Activated T-cell treated with anti-CD3 and anti-CD28 coated beads, Interleukin-2, amount 50 U/mL, for 48 hours (primary cell): Measurements from ENCODE around the gene SRRM5.
A peak's percentile ranks its signal among the peaks of the same experiment; 100 is the strongest.
"Not testable (repeated sequence)": the region's sequence is repeated elsewhere in the genome, so short reads cannot be mapped to it uniquely, and the experiment has no call there.

Source experiments
- DNase-seq, 2 experiments: peaks; one replicate each; pipeline ENCODE4 v3.0.0-alpha.2; 2020

Gene SRRM5, protein sequence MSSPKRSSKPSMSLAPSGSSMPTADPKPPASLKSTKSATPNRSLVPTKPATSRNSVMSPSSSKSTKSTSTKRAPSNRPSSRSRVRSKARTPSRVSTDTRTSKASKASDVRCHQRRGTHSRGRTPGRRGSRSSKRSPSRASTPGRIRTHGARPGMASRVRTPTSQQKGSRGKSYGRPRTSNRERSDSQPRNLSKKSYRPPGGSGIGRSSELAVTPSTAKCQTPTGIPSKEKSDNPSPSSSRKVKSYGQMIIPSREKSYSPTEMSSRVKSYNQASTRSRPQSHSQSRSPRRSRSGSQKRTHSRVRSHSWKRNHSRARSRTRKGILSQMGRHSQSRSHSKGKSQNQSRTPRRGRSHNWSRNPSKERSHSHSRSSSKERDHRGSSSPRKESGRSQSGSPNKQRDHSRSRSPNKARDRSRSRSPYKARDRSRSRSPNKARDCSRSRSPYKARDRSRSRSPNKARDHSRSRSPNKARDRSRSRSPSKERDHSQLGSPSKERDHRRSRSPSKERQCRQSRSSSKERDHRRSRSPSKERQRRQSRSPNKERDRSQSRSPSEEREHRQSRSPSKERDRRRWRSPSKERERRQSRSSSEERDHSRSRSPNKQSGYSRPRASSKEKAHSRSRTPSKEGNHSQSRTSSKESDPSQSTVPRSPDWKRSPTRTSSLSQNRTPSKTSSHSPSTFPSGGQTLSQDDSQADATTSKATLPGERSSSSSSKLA

DNA sequence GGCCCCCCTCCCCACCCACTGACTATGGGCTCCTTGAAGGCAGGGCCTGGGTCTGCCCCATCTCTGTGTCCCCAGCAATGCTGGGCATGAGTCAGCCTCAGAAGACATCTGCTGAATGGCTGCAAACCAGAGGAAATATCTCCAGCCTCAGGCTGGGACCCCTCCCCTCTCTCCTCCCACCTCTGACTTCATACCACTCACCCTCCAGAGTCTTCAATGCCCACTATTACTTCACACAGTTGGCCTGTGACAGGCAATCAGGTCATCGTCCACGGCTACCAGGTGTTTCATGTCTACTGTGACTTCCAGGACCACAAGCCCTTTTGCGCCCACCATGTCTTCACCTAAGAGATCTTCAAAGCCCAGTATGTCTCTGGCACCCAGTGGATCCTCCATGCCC is at the start of gene SRRM5:
SRRM5 (plus strand) TSS at position 301 of the 400 bp plus-strand sequence; CDS start at position 335, 34 bp downstream.
- no peak for DNase-seq

- DNase-seq, result no peak
Measured at GRCh38 chr19:43562226-43562697, 49.6 kb upstream of the SRRM5 start.

DNA sequence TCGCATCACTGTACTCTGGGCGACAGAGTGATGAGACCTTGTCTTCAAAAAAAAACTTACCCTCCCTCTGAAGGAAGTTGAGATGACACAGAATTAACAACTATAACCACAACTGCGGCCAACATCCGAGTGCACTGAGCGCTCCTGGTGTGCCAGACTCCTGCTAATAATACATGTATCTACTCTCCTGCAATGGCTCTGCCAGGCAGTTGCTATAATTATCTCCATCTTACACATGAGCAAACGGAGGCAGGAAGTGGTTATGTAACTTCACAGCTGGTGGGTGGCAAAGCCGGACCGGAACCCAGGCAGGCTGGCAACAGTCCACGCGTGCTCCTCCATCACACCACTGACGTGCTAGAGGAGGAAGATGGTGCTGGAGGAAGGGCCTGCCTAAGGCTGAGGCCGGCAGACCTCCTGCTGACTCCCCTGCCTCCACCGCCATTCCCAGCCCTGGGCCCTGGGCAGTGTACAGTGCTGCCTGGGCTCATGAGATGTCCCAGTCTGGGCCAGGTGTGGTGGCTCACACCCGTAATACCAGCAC is 49.1 kb upstream of the SRRM5 start:
- peak; percentile 73 to 79 for DNase-seq

DNA sequence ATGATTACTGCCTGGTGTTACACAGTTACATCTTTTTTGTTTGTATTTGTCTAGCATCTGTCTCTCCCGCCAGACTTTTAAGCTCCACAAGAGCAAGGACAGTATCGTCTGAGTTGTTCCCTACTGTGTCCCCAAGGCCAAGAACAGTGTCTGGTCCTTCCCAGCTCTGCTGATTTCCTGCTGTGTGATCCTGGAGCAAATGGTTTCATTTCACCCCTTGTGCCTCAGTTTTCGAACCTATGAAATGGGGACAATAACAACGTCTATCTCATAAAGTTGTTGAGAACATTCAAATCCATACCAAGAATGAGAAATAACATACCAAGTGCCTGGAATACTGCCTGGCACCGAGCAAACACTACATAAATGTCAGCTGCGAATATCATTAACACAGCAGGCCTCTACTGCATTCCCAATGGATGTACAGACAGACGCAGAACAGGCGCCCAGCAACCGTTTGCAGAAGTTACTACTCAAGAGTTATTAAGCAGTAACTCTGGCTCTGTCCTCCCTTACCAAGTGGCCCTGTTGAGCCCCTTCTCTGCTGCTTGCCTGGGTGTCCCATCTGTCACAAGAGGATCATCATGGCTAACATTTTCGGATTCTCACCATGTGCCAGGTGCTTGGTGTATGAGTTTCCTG is 48.0 kb upstream of the SRRM5 start:
- DNase-seq, result no peak

GRCh38 chr19:43564800-43565199 is 47.1 kb upstream of the SRRM5 start:
- no peak for DNase-seq

- DNase-seq, result no peak
Measured at GRCh38 chr19:43569657-43570056, 42.2 kb upstream of the SRRM5 start.

DNA sequence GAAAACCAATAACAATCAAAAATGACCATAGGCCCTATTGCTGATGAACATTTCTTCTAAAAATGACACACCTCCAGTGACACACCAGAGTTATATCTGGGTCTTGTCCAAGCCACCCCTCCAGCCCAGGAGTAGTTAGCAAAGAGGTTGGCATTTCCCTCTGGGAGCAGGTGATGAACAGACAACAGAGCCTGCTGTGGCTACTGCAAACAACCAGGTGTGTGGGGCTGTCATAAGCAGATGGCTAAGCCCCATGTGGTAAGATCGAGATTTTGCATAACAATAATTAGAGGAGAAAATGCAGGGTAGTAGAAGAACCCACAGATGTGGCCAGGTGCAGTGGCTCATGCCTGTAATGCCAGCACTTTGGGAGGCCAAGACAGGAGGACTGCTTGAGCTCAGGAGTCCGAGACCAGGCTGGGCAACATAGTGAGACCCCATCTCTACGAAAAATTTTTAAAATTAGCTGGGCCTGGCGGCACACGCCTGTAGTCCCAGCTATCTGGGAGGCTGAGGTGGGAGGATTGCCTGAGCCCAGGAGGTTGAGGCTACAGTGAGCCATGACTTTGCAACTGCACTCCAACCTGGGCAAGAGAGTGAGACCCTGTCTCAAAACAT is 41.6 kb upstream of the SRRM5 start:
- no peak for DNase-seq

DNA sequence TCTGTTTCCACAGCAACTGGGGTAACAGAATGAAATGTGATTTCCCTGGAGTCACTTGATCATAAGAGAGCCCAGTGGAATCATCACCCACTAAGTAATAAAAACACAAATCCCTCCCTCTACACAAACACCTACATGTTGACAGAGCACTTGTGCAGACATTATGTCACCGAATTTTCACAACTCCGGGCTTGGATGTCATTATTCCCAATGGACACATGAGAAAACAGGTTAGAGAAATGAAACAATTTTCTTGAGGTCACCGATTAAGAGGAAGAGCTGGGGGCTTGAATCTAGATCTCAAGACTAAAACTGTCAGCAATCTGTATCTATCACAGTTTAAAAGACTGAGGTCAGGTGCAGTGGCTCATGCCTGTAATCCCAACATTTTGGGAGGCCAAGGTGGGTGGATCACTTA is 39.7 kb upstream of the SRRM5 start:
- no peak for DNase-seq

GRCh38 chr19:43574424-43575155 is 37.3 kb upstream of the SRRM5 start:
- no peak for DNase-seq

- DNase-seq, result peak; percentile 95 to 97
Measured at GRCh38 chr19:43575156-43575950, 36.5 kb upstream of the SRRM5 start, which contains the start of the genes PINLYP and XRCC1. Gene PINLYP, plus strand, starts transcription at chr19:43575801. Its CDS starts 1,391 bp downstream, at chr19:43577192. Gene XRCC1, minus strand, starts transcription at chr19:43575527. Its CDS starts 69 bp downstream, at chr19:43575458.

DNA sequence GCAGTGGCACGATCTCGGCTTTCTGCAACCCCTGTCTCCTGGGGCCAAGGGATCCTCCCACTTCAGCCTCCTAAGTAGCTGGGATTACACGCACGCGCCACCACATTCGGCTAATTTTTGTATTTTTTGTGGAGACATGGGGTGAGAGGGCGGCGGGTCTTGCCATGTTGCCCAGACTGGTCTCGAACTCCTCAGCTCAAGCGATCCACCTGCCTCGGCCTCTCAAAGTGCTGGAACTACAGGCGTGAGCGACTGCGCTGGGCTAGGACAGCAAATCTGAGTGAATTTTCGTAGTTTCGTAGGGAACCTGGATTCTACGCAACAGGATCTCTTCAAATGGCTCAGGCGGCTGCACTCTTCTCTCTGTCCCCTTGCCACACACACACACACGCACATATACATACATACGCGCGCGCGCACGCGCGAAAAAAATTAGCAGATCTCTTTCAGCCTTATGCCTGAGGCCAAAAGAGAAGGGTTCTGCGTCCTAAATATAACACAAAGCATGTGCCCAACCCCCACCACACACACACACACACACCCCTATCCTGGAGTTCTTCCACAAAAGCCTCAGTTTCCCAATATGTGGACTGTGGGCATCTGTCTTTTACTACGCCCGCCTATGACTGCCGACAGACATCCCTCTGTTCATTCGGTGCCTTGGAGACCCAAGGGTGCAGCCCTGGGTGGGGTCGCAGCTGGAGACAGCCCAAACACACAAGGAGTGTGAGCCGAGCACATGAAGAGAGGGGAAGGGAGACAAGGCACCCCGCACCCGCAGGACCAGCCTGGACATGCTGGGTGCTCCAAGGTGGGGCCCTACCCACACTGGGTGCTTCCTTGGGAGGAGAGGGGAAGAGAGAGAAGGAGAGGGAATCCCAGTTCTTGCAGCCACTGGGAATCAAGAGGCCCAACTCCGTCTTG is 35.7 kb upstream of the SRRM5 start:
- DNase-seq, result no peak

- DNase-seq, result no peak
Measured at GRCh38 chr19:43578787-43579186, 33.1 kb upstream of the SRRM5 start.

DNA sequence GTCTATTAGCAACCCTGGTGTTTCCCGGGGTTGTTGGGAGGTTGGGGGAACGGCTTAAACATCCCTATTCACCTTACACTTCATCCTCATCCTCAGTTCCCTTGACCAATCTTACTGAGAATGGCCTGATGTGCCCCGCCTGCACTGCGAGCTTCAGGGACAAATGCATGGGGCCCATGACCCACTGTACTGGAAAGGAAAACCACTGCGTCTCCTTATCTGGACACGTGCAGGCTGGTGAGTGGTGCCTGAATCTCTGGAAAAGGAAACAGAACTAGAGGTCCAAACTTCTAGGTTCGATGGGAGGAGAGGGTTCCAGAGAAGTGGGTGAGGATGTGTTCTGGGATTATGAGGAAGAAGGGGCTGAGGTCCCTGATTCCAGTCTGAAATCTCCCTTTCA is 30.4 kb upstream of the SRRM5 start:
- DNase-seq, result no peak

DNA sequence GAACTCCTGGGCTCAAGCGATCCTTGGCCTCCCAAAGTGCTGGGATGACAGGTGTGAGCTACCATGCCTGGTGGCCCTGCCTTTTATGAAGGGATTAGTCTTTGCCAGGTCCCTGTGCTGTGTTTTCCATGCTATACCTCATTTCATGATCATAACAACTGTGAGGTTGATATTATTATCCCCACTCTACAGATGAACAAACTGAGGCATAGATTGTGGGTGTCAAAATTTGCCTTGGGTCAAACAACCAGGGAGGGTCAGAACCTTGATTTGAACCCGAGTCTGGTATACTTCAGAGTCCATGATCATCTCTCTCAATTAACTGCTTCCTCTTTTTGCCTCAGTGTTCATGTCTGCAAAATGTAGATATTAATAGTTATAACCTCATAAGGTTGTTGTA is 29.4 kb upstream of the SRRM5 start:
- DNase-seq, result no peak

DNA sequence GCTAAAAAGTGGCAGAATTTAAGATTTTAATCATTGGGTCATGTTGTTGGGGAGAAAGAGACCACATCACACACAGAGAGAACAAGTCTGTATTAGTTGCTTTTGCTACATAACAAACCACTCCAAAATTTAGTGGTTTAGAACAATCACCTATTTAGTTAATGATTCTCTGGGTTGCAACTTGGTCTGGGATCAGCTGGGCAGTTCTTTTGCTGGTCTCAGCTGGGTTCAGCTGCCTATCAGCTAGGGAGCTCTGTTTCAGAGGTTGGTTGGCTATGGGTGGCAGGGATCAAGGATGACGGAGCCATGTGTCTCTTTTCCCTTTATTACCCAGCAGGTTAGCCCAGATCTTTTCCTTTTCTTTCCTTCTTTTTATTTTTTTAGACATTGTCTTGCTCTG is 27.4 kb upstream of the SRRM5 start:
- DNase-seq, result no peak

DNA sequence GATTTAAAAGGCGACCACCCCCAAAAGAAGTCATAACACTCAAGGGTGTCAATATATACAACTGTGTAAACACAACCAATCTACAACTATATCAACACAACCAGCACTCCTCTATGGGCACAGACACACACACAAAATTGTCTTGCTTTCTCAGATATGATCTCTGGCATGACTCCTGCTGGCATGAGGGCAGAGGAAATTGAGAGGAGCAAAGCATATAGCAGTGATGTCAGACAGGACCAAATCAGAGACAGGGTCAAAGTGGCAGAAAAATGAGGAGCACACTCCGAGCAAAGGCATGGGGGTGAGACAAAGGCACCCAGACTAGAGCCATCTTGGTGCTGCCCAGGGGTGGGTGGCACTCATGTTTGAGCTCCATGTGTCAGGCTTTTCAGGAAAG is 25.5 kb upstream of the SRRM5 start:
- no peak for DNase-seq

DNA sequence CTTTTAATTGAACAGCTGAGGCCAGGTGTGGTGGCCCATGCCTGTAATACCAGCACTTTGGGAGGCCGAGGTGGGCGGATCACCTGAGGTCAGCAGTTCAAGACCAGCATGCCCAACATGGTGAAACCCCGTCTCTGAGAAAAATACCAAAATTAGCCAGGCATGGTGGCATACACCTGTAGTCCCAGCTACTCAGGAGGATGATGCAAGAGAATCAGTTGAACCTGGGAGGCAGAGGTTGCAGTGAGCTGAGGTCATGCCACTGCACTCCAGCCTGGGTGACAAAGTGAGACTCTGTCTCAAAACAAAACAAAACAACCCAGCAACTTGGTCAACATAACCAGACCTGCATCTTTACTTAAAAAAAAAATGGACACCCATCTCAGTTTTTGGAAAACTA is 24.9 kb upstream of the SRRM5 start:
- DNase-seq, result not testable (repeated sequence)

DNA sequence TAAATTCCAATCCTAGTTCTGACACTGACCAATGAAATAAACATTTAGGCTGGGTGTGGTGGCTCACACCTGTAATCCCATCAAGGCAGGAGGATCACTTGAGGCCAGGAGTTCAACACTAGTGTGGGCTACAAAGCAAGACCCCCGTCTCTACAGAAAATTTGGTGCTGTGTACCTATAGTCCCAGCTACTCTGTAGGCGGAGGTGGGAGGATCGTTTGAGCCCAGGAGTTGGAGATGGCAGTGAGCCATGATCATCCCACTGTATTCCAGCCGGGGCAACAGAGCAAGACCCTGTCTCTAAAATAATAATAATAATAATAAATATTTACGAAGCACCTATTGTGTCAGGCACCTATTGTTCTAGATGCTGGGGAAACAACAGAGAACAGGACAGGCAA is 22.6 kb upstream of the SRRM5 start:
- DNase-seq, result no peak

- DNase-seq, result no peak
Measured at GRCh38 chr19:43589678-43590077, 22.2 kb upstream of the SRRM5 start.
